Melanocyte of skin (primary cell): Measurements from ENCODE around the gene POP5. TPM values are rescaled to one million over a fixed set of nuclear protein-coding genes. Genes with fewer than 3 reads are reported as not detected.

ENCODE experiments used
- total RNA-seq, 2 donors: library from RNA; depleted of rRNA; stranded (reverse); fragments of >200 nt; gene quantifications; 2 replicates each; pipeline ENCODE4 v1.2.3, GENCODE V29; 2012

POP5 gene
- total RNA-seq, result 10 to 100 TPM; 39.2 to 88.9 TPM

GRCh38 chr12:120580787-120581723, at the start of gene POP5:
Gene POP5 (minus strand): TSS chr12:120581402. CDS start chr12:120581362, 40 bp downstream.

GRCh38 chr12:120534203-120534702, 46.9 kb downstream of the POP5 start, which contains the start of gene RNF10:
Gene RNF10 (plus strand): TSS chr12:120534356. CDS start chr12:120534812, 456 bp downstream.

GRCh38 chr12:120528861-120529525, 52.2 kb downstream of the POP5 start, which contains the start of gene COQ5:
Gene COQ5 (minus strand): TSS chr12:120529158. CDS start chr12:120529141, 17 bp downstream.

Other genes with a start within 250 kb of the POP5 start
- gene MSI1, start 212.2 kb downstream of the POP5 start, total RNA-seq, result under 1 TPM in 1 of 2 donors, not detected in 1; under 0.01 TPM
- gene COX6A1, start 143.3 kb downstream of the POP5 start, total RNA-seq, result 100 to 1,000 TPM; 306 to 311 TPM
- 10 to 100 TPM; 16.5 to 19.3 TPM for gene TRIAP1, start 135.0 kb downstream of the POP5 start, total RNA-seq
- 10 to 100 TPM; 14.1 to 15.0 TPM for gene GATC, start 135.0 kb downstream of the POP5 start, total RNA-seq
- gene SRSF9, start 111.7 kb downstream of the POP5 start, total RNA-seq, result 100 to 1,000 TPM in 1 of 2 donors, 10 to 100 TPM in 1; 76.4 to 152 TPM
- 100 to 1,000 TPM; 211 to 343 TPM for gene DYNLL1, start 85.3 kb downstream of the POP5 start, total RNA-seq
- 10 to 100 TPM; 15.8 to 18.3 TPM for gene COQ5, start 52.2 kb downstream of the POP5 start, total RNA-seq
- gene RNF10, start 47.0 kb downstream of the POP5 start, total RNA-seq, result 10 to 100 TPM; 56.4 to 84.3 TPM
- gene CABP1, start 59.2 kb upstream of the POP5 start, total RNA-seq, result under 1 TPM in 1 of 2 donors, not detected in 1; under 0.01 TPM
- 100 to 1,000 TPM; 182 to 241 TPM for gene MLEC, start 105.7 kb upstream of the POP5 start, total RNA-seq
- gene UNC119B, start 129.1 kb upstream of the POP5 start, total RNA-seq, result 10 to 100 TPM; 13.4 to 16.3 TPM
- 10 to 100 TPM; 21.3 to 23.4 TPM for gene ACADS, start 144.4 kb upstream of the POP5 start, total RNA-seq